HG02884 (cell line): Measurements from ENCODE around the gene EPS8.
"Not testable (repeated sequence)": the region's sequence is repeated elsewhere in the genome, so short reads cannot be mapped to it uniquely, and the experiment has no call there.

Experiments
- ATAC-seq: cut with Tn5 transposase; IDR thresholded peaks from one replicate; pipeline ENCODE4 v1.9.1; 2021; ENCODE audit warnings: mild to moderate bottlenecking, moderate library complexity; ENCODE audit not compliant: unreplicated experiment

Gene EPS8

DNA sequence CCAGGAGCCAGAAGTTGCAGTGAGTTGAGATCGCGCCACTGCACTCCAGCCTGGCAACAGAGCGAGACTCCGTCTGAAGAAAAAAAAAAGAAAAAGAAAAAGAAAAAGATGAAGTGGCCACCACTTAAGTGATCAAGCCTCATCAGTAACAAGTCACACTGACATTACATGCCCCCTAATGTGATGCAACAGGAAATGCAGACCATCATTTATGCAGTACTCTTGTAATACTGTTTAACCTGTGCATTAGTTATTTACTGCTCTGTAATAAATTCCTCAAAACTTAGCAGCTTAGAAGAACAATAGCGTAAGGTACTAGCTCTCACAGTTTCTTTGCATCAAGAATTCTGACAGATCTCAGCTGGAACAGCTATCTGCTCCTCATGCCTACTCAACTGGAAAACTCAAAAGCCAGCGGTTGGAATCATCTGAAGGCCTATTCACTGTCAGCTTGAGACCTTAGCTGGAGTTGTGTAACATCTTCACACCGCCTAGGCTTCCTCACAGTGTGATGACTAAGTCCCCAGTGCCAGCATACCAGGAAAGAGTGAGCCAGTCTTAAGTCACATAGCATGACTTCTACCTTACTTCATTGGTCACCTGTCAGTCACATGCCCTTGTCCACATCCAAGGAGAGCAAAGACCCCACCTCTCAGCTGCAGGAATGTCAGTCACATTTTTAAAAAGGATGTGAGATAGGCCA lies 31.5 kb downstream of the EPS8 start:
- ATAC-seq: no peak

DNA sequence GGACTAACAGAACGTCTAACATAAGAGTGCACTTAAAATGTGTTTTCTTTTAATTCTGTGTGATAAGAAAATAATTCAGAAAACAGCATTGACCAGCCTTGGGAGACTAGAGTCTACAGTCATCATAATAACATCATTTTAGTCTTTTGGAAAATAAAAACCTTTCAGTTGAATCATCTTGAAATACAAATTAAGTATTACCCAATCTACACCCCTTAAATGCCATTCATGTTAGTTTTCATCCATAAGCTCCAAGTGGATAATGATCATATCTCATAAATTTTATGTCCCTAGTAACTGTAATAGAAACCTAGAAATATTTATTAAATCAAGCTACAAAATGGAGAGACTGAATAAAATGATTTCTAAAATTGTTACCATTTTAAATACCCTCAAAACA lies 32.4 kb downstream of the EPS8 start:
- no peak for ATAC-seq

DNA sequence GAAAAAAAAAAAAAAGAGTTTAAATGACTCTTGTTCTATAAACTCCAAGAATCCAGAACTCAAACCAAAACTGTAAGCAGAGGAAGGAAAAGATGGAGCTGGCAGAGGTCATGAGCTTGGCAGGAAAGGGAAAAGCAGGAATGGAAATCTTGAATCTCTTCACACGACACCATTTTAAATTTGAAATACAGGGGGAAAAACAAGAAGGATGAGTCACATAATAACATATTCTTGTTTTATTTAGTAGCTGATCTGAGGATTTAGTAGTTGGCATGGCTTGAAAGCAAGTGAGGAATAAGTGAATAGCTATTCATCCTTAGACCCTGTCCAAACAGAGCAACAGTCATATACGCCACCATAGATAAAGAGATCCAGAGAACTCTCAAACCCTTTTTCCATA lies 35.0 kb downstream of the EPS8 start:
- ATAC-seq: no peak

DNA sequence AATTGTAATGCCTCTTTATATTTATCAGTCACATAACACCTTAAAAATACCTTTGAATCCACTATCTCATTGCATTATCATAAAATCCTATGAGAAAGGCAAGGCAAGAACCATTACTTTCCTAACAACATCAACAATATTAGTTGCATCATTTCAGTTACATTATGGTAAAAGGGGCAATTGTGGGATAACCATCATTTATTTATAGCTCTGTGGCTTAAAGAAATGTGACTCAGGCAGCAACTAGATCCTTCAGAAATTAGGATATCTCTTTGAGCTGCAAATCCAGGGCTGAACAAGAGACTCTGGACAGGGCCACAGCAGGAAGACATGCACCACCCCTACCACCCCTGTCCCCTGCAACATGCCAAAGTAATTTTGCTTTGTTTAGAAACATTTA lies 36.4 kb downstream of the EPS8 start:
- no peak for ATAC-seq

DNA sequence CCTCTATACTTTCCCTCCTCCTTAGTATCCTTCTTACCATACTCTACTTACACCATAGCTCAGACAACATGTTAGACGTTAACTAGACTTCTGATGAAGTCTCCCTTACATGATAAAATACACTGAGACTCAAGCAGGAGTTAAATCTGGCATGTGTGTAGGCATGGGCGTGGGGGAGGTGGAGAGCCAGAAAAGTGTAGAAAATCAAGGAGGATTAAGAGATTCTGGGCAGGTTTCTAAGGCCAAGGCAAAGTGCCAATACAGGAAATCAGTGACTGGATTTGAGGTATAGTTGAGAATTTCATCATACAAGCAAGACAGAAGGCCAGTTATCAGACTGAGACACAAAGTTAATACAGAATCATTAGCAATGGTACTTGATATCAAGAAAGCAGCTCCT lies 37.4 kb downstream of the EPS8 start:
- no peak for ATAC-seq

DNA sequence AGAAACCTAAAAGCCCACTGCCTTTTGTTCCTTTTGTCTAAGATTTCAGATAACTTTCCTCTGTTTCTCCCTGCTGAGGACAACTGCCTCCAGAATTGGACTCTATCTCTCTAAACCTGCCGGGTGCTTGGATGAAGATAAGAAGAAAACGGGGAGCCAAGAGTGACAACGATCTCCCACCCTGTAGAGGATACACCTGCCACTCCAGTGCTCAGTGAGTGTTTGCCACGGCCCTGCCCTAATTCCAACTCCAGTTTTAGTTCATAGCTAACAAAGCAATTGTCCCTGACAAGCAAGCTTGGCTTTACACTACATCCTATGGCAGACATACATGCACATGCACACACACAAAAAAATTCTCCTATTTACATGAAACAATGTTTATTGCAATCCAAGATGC lies 39.3 kb downstream of the EPS8 start:
- no peak for ATAC-seq

DNA sequence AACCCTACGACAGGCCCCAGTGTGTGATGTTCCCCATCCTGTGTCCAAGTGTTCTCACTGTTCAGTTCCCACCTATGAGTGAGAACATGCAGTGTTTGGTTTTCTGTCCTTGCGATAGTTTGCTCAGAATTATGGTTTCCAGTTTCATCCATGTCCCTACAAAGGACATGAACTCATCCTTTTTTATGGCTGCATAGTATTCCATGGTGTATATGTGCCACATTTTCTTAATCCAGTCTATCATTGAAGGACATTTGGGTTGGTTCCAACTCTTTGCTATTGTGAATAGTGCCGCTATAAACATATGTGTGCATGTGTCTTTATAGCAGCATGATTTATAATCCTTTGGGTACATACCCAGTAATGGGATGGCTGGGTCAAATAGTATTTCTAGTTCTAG lies 47.3 kb downstream of the EPS8 start:
- not testable (repeated sequence) for ATAC-seq

DNA sequence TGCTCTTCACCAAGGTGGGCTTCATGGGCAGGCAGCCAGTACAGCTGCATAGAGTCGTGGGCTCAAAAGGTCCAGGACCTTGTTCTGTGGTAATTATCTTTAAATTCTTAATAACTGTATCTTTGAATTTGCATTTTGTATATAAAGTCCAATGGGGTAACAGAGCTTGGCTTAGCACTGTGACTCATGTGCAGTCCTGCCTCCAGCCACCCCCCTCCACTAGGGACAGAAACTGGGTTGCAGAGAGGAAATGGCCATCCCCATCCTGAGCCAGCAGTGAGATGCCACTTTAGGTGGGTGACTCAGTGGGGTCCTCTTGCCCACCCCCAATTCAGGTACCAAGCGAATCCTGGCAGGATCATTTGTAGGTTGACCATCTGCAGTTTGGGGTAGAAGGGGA lies 48.1 kb downstream of the EPS8 start:
- ATAC-seq: no peak

DNA sequence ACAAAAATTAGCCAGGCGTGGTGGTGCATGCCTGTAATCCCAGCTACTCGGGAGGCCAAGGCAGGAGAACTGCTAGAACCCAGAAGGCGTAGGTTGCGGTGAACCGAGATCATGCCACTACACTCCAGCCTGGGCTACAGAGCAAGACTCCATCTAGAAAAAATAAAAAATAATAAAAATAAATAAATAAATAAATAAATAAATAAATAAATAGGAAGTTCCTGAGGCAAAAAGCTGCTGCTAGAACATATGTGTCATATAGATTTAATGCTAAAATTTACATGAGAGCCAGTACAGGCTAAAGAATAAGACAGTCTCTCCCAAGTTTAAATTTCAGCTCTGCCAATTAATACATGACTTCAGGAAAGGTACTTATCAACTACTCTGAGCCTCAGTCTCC lies 48.8 kb downstream of the EPS8 start:
- not testable (repeated sequence) for ATAC-seq

DNA sequence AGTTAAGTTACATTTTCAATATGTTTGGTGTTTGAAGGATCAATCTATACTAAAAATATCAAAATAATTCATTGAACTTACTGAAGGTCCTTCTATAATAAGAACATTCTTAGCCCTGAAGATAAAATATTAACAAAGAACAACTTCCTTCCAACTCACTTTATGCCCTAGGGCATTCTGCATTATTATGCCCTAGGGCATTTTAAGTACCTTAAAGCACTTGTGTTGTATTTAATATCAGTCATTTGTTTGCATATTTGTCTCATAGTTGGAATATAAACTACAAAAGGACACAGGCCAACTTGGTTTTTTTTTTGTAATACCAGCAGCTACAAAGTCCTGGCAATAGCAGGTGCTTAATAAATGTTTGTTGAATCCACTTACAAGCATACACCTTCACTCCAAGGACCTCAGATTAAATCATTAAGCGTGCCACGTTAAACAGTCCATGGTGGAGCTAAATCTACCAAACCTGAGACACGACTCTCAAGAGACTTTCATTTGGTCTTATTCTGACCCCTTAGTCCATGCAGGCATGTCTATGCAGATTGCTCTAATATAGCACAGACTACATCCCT lies 50.7 kb downstream of the EPS8 start:
- no peak for ATAC-seq

DNA sequence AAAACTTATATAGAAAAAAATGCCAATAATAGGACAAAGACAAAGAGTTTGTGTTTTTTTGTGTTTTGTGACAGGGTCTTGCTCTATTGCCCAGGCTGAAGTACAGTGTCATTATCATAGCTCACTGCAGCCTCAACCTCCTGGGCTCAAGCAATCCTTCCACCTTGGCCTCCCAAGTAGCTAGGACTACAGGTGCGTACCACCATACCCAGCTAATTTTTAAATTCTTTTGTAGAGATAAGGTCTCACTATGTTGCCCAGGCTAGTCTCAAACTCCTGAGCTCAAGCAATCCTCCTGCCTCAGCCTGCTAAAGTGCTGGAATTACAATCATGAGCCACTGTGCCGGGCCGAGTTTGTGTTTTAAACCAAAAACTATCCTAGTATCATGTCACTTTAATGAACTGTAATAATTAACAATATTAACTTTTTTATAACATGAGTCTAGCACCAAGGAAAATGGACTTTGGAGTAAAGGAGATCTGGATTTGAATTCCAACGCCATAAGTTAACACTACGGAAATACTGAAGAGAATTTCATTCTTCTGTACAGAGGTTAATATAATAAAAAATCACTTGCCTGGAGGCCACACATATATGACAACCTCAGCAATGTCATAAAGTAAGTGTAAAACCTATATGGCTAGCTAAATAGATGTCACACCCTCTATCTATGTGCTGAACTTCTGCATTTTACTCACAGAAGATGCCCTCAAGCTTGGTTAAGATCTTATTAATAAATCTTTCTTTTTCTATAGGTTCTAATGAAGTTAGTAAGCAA lies 53.2 kb downstream of the EPS8 start:
- ATAC-seq: no peak

DNA sequence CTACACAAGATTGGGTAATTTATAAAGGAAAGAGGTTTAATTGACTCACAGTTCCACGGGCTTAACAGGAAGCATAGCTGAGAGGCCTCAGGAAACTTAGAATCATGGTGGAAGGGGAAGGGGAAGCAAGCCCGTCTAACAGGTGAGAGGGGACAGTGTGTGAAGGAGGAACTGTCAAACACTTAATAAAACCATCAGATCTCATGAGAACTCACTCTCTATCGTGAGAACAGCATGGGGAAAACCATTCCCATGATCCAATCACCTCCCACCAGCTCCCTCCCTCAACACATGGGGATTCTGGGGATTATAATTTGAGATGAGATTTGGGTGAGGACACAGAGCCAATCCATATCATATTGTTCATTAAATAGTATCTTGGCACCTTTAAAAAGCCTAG lies 56.1 kb downstream of the EPS8 start:
- no peak for ATAC-seq

DNA sequence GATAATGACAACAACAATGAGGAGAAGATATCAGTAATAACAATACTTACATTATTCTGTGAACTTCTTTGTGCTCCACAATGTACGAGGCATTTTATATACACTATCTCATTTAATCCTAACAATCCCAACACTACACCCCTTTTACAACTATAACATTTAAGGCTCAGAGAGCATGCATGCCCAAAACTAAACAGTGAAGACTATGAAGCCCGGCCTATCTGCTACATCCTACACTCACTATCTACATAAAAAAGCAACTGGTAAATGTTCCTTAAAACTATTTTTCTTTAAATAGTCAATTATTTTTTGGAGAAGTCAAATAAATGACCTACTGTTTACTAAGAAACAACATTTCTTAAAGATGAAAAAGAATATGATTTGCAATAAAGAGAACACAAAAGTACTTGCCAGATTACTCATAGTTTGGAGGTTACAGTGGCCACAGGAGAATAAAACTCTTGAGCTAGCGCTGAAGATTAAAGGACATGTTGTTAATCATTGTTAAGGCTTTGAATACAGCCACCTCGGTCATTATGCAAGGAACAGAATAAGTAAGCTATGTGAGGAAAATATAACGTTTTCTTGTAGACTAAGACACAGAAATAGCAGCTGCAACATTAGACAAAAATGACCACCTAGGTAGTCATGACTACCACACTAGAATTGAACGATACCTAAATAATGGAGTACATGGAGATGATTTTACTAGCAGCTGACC lies 56.7 kb downstream of the EPS8 start:
- ATAC-seq: no peak

DNA sequence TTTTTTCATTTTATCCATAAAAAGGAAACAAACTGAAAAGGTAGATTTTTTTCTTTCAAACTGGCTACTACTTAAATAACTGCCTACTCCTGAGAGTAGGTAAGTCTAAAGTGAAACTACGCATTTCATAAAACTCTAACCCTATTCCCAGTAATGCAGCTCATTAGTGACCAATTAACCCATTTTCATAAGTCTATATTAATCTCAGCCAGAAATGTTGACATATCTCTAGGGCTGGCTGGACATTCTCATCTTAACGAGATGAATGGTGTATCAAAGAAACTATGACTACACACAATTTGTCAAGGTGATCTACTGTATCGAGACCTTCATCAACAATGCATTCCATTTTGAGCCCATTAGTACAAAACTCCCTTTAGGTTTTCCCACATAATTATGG lies 57.2 kb downstream of the EPS8 start:
- no peak for ATAC-seq

DNA sequence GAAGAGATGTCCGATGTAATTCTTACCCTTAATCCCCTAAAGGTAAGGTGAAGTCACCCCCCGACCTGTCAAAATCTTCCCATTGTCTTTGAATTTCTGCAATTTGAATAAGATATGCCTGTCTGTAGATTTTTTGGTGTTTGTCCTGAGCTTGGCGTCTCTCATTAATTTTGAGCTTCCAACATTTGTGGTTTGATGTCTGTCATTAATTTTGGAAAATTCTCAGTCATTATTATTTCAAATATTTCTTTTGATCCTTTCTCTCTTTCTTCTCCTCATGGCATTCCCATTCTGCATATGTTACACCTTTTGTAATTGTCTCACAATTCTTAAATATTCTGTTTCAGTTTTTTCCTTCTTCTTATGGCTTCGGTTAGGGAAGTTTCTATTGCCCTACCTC lies 60.1 kb downstream of the EPS8 start:
- ATAC-seq: no peak

DNA sequence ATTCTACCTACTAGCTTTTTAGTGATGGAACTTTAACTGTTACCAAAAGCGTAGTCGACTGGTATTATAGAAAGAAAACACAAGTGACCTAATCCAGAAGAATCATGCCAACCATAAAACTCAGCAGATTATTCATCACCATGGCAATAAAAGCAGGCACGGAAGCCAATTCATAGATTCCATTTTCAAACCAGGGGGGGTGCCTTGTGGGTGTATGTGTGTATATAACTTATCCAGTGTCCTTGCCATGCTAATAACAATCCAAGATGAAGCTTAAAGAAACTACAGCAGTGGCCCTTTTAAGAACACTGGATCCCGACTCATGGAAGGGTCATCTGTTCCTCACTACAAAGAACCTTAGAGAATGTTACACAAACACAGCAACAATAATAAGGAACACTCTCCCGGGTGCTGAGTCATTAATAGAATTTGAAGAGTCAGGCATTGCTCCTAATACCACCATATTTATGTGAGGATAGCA lies 61.0 kb downstream of the EPS8 start:
- ATAC-seq: no peak

DNA sequence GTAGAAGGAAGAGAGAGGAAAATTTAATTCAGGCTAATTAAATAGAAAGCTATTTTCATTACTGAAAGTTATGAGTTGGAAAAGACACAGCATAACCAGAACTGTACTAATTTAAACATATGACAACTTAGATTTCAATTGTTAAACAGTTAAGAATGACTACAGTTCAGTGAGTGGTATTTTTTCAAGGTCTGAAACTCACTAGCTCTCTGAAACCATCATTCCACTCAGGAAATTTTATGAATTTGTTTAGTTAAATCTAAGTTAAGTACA lies 62.4 kb downstream of the EPS8 start:
- ATAC-seq: no peak

DNA sequence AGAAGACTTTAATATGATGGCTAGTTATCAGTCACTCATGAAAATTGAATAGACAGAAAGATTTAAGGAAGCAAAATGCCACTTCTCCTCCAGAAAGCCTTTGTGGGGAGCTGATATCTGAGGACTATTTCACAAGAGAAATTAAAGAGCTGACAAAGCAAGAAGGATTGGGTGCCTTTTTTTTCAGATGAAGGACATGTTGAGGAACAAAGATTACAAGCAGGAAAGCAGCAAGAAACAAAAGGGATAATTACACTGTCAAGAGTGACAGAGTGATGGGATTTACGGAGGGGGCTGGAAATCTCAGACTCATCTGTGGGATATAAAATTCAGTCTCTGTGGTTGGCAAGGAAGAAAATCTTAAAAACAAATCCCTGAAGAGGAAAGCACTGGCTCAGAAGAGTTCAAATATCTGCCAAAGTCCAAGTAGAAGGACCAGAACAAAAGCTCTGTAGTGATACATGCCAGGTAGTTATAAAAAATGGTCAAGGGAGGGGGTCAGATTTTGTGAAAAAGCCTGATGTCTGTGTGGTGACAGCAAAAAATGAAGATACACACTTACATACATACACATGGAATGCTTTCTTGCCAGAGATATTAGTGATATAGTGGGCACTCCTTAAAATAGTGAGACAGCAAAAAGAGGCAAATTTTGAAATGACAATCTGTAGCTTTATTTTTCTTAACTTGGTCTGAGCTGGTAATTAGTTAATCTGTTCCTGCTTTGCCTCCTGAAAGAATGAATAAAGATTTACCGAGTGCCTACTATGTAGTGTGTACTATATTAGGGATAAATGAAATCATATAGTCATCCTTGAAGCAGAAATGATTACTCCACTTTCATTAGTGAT lies 62.9 kb downstream of the EPS8 start:
- no peak for ATAC-seq

DNA sequence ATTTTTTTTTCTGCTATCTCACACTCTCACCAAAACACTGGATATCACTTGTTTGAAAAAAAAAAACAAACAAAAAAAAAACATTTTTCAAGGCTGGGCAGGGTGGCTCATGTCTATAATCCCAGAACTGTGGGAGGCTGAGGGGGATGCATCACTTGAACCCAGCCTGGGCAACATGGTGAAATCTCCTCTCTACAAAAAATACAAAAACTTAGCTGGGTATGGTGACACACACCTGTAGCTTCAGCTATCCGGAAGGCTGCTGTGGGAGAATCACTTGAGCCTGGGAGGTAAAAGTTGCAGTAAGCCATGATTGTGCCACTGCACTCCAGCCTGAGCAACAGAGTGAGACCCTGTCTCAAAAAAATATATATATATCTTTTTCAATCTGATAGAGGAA lies 66.2 kb downstream of the EPS8 start:
- no peak for ATAC-seq

DNA sequence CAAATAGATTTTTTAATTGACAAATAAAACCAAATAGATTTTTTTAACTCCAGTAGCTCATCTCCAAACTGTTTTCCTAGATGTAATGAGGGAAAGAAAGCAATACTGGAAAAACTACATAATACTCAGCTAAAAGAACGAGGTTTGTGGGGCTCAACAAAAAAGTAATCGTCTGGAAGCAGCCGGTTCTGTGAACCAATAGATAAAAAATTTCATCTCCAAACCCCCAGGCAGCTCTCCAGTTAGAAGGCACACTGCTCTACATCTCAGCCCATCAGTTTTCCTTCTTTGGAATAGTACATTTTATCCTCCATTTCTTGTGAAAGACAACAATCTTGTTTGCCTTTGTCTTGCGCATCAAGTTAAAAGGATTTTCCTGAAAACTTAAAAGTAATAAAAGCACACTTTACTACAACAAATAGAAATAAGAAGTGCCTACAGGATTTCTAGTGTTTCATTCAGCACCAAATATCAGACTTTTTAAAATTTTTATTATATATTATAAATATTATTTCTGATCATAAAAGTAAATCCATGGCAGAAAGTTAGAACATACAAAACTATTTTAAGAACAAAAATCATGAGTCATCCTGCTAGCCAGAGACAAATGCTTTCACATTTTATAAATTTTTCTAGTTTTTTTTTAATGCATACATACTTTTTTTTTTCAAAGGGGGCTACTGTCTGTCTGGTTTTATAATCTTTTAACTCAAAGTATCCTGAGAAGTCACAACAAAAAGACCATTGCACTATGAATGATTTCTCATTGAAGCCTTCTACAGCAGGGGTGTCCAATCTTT lies 67.7 kb downstream of the EPS8 start:
- no peak for ATAC-seq
